LoVo (cell line): ENCODE results near the gene KRT77.
"Not testable (repeated sequence)": the region's sequence is repeated elsewhere in the genome, so short reads cannot be mapped to it uniquely, and the experiment has no call there.

Experiments
- DNase-seq: peaks from one replicate; pipeline ENCODE4 v3.0.0-alpha.2; 2016; ENCODE audit warnings: low spot score

Gene KRT77

DNA sequence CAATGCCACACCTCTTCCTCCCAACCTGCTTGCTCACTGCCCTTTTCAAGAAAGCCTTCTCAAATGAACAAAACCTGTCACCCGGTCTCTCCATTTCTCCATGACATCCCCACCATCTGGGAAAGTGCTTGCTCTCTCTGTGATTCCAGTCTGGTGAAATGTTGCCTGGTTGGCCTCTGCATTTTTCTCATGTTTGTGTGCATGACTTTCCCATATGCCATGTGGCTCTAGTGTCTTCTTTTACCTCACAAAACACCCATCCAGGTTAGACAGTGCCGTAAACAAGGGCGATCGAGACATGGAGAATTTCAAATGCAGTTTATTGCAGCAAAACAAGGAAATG lies 28.9 kb downstream of the KRT77 start:
- DNase-seq = no peak

DNA sequence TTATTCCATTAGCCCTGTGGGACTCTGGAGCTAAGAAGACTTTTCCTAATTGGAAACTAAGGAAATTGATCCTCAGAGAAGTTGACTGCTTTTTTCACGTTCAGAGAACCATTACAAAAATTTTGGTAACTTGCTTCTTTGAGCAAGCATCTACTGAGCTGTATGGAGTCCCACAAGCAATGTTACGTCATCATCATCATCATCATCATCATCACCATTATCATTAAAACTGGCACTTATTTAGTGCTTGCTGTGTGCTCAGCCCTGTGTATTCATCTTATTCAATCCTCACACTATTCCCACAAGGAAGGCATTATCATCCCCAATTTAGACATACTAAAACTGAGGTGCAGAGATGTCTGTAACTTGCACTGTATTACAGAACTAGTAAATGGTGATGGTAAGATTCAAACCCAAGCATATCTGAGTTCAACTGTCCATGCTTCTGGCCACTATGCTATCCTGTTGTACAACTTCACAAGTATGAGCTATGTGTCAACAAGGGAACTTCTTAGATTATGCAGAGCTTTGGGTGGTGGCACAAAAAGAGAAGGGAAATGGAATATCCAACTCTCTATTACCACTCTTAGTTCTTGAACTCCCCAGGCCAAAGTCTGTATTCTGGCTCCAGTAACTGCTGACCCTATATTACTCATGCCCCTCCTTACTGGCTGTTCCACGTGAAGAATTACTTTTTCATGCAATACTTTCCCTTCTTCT lies 29.5 kb downstream of the KRT77 start:
- no peak for DNase-seq

DNA sequence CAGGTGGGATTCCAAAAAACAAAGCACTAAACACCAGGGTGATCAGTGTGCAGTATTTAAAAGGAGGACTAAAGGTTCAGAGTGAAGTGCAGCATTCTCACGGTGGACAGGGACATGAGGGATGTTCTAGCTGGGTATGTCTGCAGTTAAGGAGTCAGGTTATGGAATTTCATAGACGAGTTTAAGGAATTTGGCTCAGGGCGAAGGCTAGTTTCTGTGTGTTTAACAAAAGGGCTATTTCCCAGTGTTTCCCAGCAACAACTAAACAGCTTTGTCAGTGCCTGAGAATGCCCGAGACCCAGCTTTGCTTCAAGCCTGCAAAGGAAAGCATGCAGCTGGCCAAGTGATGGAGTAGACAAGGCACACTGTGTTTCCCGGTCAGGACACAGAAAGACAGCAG lies 30.1 kb downstream of the KRT77 start:
- no peak for DNase-seq

DNA sequence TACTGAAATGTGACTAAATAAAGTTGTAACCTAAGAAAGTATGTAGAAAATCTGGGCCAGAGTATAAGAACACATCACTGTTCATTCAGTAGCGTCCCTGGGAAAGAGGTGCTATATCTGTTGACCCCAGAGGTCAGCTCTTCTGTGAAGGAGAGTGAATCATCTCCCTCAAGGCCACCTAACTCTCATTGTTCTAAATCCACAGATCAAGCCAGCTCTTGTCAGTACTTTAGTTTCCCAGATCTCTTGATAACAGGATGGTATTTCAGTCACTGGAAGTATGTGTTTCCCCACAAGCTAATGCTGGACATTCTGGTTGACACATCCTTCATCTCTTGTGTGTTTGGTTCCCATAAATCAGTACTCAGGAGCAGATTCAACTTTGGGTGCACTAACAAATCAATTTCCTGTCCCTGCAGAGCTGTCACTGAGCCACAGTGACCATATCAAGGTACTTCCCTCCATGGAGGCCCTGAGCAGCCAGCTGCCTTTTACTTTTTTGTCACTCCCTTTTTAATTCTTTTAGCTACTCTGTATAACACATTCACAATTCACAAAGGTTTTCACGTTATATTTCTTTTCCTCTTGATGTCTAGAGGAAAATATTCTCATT lies 30.9 kb downstream of the KRT77 start:
- peak; percentile 30 for DNase-seq

DNA sequence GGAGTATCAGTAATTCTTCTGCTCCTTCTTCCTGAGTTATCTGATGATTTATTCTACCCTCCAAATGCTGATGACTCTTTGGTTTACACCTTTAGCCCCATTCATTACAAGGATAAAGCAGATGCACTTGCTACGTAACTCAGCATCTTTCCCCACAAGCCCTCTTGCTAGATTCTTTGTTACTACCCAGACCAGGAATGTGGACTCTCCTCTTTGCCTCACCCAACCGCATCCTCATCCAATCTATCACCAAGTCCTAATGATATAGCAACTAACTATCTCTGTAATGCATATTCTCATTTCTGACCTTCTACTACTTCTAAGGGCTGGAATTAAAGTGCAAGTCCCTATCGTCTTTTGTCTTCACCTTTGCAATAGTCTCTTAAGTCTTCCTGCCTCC lies 32.4 kb downstream of the KRT77 start:
- no peak for DNase-seq

DNA sequence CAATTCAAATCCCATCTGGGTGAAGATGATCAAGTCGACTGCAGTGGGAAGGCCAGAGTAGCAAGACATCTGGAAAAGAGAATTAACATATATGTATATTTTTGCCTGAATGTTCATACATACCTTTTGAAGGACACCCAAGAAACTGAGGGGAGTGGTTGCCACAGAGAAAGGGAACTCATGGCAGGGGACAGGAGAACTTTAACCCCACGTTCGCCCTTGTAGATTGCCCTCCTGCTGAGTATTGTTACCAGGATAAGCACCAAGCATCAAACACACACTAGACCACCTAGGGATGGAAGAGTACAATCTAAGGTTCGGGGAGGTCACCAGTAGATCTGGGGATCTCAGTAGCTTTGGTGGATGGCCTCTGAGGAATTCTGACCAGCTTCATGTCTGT lies 32.8 kb downstream of the KRT77 start:
- no peak for DNase-seq

DNA sequence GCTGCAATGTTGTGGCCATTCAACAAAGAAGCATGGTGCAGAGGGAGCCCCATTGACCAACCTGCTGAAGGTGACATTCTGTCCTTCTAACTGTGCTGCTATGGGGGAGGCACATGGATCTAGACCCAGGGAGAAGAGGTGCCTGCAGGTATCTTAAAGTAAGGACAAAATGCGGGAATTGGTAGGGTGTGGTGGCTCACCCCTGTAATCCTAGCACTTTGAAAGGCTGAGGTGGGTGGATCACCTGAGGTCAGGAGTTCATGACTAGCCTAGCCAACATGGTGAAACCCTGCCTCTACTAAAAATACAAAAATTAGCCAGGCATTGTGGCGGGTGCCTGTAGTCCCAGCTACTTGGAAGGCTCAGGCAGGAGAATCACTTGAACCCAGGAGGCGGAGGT lies 33.4 kb downstream of the KRT77 start:
- not testable (repeated sequence) for DNase-seq

DNA sequence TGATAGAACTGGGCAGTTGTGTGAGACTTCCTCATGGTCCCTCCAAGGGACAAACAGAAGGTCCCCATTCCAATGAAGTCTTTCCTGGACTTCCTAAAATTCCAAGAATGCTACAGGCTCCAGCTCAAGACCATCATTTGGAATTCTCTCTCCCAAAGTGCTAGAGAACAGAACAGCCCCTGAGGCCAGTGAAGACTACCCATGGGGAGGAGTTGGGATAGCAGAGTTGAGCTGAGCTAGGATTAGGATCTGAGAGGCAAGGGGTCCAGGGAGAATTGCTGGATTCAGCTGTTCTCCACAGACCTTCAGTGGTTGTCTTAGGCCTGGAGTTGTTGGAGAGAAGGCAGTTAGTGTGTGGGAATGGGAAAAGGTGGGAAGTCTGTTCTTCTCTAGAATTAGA lies 33.9 kb downstream of the KRT77 start:
- DNase-seq = no peak

DNA sequence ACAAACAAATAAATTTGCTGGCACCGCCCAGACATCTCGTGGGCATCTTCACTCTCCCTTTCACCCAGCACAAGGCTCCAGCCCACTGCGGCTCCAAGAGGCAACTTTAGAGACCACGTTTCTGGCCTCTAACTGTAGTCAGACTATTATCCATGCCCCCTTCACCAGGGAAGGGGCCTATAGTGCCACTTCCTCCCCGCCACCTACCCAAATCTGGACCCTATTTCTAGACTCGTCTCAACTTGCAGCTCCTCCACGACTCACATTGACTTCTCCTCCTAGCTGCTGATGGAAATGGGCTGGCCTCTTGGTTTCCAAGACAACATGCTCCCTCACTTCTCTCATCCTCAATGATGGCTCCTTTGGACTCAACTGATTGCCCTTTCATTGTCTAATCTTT lies 35.4 kb downstream of the KRT77 start:
- DNase-seq = no peak

DNA sequence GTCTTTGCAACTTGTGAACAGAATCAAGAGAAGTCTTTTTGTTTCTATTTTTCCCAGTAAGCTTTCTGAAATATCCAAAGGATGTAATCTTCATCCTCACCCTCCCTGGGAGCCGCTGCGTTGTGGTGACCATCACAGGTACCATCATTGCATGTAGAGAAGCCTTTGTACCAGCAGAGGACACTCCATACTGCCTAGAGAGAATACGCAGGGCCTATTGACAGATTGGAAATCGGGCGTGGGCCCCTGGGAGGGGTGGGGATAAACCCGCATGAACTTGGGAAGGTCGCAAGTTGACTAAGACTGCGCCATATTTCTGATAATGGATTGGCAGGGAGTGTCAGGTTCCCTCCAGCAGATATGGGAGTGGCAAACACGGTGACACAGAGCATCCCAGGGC lies 35.8 kb downstream of the KRT77 start:
- no peak for DNase-seq

DNA sequence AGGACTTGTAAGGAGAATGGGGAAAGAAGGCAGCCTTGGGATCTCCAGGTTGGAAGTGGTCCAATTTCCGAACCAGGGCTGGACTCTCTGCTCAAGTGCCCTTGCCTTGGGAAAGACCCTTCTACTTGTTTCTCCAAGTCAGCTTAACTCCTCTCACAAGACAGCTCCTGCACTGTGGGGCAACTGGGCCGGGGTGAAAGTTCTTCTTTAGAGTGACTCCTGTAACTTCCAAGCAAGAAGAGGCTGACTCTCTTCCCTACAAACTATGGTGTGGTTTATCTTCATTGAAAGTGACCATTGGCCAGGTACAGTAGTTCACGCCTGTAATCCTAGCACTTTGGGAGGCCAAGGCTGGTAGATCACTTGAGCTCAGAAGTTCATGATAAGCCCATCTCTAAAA lies 36.9 kb downstream of the KRT77 start:
- no peak for DNase-seq

DNA sequence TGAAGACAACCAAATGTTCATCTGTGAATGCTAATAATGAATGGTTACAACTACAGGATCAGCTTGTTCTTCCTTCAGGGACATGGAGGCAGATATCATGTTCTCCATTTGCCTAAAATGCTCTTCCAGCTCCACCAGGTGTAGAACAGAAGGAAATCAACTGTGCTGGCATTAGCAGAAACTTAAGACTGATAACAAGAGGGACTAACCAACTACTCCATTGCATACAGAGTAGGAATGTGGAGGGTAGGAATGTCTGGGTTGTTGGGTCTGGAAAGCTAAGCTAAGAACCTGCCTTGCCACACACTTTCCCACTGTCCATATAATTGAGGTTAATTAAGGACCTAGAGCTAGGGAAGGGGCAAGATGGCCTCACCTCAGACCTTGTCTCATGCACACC lies 39.9 kb downstream of the KRT77 start:
- DNase-seq = no peak

DNA sequence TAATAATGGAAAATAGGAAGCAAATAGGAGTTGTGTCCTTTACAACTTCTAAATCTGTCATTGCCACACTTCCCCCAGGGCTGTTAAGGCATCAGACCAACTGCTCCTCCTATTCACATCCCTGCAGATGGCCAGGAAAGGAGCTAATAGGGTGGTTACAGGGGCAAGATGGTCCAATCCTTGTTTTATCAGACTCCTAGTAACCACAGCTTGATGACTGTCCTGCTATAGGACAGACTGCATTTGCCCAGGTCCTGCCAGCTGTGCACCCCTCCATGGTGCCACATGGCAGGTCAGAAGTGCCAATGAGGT lies 40.5 kb downstream of the KRT77 start:
- no peak for DNase-seq

DNA sequence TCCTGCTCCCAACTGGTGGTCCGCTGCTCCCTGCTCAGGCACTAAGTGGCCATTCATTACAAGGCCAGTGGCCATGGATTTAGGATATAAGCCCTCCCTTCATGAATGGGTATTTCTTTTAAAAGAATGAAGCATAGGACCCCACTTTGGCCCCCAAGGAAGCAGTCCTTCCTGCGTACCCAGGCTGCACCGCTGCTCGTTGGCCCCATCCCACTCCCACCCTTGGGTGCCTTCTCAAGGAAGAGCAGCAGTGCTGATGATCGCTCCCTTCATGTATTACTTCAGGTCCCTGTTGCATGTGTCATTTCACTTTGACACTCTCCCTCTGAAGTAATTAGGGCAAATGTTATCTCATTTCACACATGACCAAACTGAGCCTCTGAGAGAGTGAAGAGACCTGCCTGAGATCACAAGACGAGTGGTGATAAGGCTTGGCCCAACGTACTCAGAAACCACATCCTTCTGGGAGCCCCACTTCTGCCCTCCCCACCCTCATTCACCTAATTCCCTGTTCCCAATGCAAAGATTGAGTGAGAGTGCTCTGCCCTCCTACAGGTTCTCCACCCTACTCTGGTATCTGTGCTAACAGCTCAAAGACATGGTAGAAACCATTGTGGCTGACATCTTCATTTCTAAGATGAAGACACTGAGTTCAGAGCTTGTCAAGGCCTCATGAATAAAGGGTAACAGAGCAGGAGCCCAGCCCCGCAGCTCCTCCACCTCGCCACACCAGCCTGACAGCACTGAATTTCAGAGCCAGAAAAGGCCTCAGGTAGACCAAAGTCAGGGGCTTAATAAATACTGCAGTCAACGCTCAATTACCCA lies 41.0 kb downstream of the KRT77 start:
- DNase-seq = no peak

DNA sequence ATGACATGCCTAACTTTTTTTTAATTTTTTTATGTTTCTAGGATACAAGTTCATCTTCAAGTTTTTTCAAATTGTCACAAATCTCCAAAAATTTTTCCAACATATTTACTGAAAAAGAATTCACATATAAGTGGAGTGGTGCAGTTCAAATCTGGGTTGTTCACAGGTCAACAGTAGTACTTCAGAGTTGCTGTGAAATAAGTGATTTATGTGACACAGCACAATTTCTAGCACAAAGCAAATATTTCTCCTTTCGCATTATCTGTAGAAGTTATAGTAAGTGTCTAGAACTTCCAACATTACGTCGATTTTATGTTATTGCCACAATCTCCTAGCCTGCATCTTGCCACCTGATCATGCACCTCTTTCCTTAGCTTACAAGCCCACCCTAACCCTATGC lies 41.7 kb downstream of the KRT77 start:
- DNase-seq = no peak

DNA sequence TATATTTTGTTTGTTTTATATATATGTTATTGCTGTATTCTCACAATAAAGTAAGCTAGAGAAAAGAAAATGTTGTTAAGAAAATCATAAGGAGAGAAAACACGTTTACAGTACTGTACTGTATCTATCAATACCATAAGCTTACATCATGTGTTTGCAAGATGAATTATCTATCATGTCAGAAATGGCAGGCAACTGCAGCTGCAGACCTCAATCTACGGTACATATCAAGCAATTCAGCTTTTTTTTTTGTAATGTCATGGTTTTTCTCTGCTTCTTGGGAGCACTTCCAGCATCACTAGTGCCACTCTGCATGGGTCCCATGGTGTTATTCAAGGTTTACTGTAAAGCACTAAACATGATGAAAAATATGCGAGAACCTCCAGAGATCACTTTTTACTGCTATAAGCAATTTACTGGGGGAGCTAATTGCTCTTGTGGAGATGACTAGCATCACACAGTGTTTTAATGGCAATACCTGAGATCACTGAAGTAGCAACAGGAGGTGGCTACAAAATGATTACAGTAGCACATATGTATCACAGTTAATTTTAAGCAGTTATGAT lies 42.3 kb downstream of the KRT77 start:
- no peak for DNase-seq

DNA sequence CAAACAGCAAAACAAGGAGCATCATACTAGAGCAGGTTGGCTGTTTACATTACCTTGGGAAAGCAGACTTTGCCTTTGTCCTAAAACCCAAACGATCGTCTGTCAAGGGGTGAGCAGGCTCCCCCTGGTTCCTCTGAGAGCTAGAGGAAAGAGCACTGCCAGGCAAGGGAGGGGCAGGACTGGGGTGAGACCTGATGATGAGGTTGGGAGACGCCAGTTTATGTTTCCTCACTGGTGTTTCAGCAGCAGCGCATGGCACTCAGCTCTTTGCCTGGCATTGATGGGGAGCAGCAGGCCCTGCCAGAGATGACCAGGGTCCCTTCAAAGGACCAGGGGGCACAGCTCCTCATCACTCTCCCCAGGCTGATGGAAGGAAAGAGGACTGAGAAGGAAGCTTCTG lies 43.4 kb downstream of the KRT77 start:
- no peak for DNase-seq

DNA sequence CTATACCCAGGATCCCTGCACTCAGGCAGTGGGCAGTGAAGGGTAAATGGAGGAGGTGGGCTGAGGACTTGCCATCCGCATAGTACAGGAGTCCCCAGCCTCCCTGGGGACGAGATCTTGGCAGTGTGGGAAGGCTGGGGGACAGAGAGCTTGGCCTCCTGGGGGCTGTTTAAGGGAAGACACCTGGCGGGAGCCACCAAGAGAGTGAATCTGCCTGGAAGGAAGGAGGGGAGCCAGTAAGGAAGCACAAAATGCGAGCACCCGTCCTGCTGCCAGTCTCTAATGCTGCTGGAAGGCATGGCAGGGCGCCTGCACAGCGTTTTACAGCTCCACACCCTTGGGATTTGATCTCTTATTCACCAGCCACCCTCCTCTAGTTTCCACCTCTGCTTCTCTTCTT lies 43.9 kb downstream of the KRT77 start:
- no peak for DNase-seq

DNA sequence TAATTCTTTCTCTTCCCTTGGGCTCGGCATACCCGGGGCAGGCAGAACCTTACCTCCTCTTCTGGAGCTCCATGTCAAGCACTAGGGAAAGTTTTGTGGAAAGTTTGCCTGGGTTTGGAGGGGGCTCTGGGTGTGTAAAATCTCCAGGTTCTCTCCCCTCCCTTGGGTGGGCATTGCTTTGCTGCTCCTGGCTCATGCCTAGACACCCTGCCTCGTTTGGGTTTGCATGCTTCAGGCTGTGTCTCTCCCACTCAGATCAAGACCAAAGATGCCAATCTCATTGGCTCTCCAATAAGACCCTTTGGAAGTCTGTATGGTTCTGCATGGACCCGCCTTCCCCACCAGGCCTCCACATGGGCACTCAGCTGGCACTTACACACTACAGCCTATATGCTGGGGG lies 45.1 kb downstream of the KRT77 start:
- DNase-seq = no peak

DNA sequence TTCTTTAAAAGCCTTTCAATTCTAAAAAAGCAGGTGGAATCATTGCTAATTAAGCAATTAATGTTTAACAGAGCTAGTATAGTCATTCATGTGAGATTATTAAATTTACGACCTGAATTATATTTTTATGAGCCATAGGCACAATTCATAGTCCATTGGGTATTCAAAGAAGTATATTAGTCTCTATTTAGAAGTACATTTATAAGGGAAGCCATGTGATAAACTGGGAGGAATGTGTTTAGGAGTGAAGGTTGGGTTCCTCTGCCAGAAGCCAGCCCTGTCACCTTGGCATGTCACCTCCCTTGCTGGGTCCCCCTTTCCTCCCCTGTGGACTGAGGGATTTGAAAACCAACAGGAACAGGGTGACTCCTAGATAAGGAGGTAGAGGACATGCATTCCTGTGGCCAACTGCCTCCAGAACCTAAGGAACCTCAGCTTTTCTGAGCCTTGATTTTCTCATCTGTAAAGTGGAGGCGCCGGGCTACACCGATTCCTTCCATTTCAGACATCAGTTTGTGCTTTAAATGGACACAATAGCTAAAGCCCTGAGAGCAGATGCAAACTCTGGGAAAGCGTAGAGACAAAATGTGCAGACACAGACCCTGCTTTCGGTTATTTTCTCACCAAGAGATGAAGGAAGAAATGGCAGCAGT lies 45.9 kb downstream of the KRT77 start:
- DNase-seq = no peak

DNA sequence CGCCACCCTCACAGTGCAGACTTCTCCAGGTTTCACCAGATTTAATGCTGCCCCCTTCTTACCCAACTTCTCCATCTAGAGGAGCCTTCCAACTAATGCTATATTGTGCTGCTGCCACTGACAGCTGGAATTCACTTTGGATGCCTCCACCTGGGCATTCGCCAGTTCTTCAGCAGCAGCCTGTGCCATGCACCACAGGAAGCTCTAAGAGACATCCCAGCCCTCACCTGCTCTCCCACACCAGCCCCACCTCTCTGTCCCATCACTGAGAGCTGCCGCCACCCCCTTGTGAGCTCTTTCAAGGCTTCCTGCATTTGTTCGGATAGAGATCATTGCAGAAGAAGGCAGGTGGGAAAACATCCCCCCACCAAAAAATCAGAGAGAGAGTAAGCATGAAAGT lies 46.7 kb downstream of the KRT77 start:
- no peak for DNase-seq

DNA sequence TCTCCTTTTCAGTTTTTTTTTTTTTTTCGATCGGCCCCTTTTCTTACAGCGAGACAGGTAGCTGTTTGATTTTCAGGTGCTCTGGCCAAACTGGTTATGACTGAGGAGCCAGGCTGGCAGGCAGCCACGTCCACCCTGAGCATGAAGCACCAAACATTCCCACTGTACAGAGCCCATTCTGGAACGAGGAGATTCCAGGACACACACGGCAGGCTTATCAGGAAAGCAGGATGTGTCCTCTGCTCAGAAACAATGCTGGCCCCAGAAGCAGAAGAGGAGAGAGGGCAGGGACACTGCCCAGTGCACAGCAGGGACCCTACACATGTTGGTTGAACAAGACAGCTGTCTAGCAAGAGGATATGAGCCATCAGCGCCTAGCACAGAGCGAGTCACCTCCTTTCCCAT lies 47.6 kb downstream of the KRT77 start:
- no peak for DNase-seq

DNA sequence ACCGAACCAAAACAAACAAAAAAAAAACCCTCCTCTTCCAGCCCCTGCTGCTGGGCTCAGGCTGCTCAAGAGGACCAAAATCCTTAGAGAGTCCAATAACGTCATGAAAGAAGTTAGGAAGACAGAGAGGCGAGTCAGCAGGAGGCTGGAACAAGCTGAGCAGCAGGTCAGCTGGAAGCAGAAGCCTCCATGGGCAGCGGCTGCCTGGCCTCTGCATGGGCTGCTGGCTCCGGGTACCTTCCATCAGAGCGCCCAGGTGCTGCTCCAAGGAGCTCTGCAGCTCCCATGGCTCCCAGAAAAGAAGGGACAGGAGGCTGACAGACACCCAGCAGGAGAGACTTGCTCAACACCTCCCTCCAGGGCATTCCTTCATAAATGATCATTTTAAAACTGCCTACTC lies 48.1 kb downstream of the KRT77 start:
- no peak for DNase-seq
